HEK293 (cell line): Measurements from ENCODE around the gene EIF4ENIF1.

Experiments used
- CTCF ChIA-PET: fragments of 350-600 bp; formaldehyde crosslinking; extraction: SDS; loops from one replicate; lab custom pipeline; 2021; ENCODE audit warnings: antibody characterized with exemption; lab: Yijun Ruan, JAX
- POLR2A ChIA-PET: fragments of 300-600 bp; formaldehyde crosslinking; extraction: SDS; loops from one replicate; lab custom pipeline; 2020; ENCODE audit warnings: antibody characterized with exemption, inconsistent platforms; lab: Yijun Ruan, JAX
- H3K27ac ChIP-seq: fragments of 200-500 bp; sonication (Bioruptor generic); 2 replicates; pipeline ENCODE4 v1.5.1; 2014; ENCODE audit warnings: low read depth, low read length, control low read depth, inconsistent platforms; ENCODE audit errors: extremely low read depth
- H3K36me3 ChIP-seq, 2 experiments: fragments of 200-500 bp in 1 of 2; sonication (Bioruptor generic) in 1 of 2; 1 replicate in 1 of 2; 2 replicates in 1 of 2; pipeline ENCODE4 v1.5.1; 2014 to 2017; ENCODE audit warnings: inconsistent platforms in 2 of 2, low read length in 2 of 2; ENCODE audit not compliant: control insufficient read depth in 2 of 2, insufficient read depth in 1 of 2
- H3K4me1 ChIP-seq: fragments of 200-500 bp; sonication (Bioruptor generic); 2 replicates; pipeline ENCODE4 v1.5.1; 2014; ENCODE audit warnings: mild to moderate bottlenecking, low read length, inconsistent platforms; ENCODE audit not compliant: control insufficient read depth, insufficient read depth
- H3K4me3 ChIP-seq: 2 replicates; pipeline ENCODE4 v1.5.1; 2011; ENCODE audit warnings: low read depth, mild to moderate bottlenecking, control low read depth, low read length, moderate library complexity
- H3K9me3 ChIP-seq: fragments of 200-500 bp; sonication (Bioruptor generic); 2 replicates; pipeline ENCODE4 v1.5.1; 2014; ENCODE audit warnings: low read depth, low read length, inconsistent platforms; ENCODE audit not compliant: control insufficient read depth, insufficient read depth
- BCL6B ChIP-seq: fragments of 450-650 bp; formaldehyde crosslinking; IDR thresholded peaks from 2 replicates; pipeline ENCODE4 v1.5.1; 2017; ENCODE audit warnings: missing biosample characterization, missing genetic modification characterization
- PATZ1 ChIP-seq: fragments of 450-650 bp; formaldehyde crosslinking; IDR thresholded peaks from 2 replicates; pipeline ENCODE4 v1.5.1; 2016; ENCODE audit warnings: missing biosample characterization, missing genetic modification characterization
- REPIN1 ChIP-seq: fragments of 450-650 bp; formaldehyde crosslinking; IDR thresholded peaks from 2 replicates; pipeline ENCODE4 v1.5.1; 2017; ENCODE audit warnings: missing biosample characterization, missing genetic modification characterization, low read depth
- REST ChIP-seq: fragments of 450-650 bp; formaldehyde crosslinking; IDR thresholded peaks from 2 replicates; pipeline ENCODE4 v1.5.1; 2016; ENCODE audit warnings: missing biosample characterization, missing genetic modification characterization
- SETDB1 ChIP-seq: IDR thresholded peaks from one replicate; pipeline ENCODE4 v1.6.1; 2017; ENCODE audit warnings: mild to moderate bottlenecking, low read length, moderate library complexity, mixed read lengths; ENCODE audit not compliant: insufficient read length
- YY2 ChIP-seq: fragments of 450-650 bp; formaldehyde crosslinking; IDR thresholded peaks from 2 replicates; pipeline ENCODE4 v1.5.1; 2016; ENCODE audit warnings: missing biosample characterization, missing genetic modification characterization
- ZFP69B ChIP-seq: fragments of 450-650 bp; formaldehyde crosslinking; IDR thresholded peaks from 2 replicates; pipeline ENCODE4 v1.5.1; 2016; ENCODE audit warnings: missing biosample characterization, missing genetic modification characterization
- ZNF140 ChIP-seq: fragments of 450-650 bp; formaldehyde crosslinking; IDR thresholded peaks from 2 replicates; pipeline ENCODE4 v1.5.1; 2016; ENCODE audit warnings: missing biosample characterization, missing genetic modification characterization
- ZNF175 ChIP-seq: fragments of 450-650 bp; formaldehyde crosslinking; IDR thresholded peaks from 2 replicates; pipeline ENCODE4 v1.5.1; 2016; ENCODE audit warnings: missing biosample characterization, missing genetic modification characterization
- ZNF2 ChIP-seq: fragments of 450-650 bp; formaldehyde crosslinking; IDR thresholded peaks from 2 replicates; pipeline ENCODE4 v1.5.1; 2016; ENCODE audit warnings: missing biosample characterization, missing genetic modification characterization
- ZNF202 ChIP-seq: fragments of 450-650 bp; formaldehyde crosslinking; IDR thresholded peaks from 2 replicates; pipeline ENCODE4 v1.5.1; 2016; ENCODE audit warnings: missing biosample characterization, missing genetic modification characterization, borderline replicate concordance
- ZNF266 ChIP-seq: fragments of 450-650 bp; formaldehyde crosslinking; IDR thresholded peaks from 2 replicates; pipeline ENCODE4 v1.5.1; 2016; ENCODE audit warnings: missing biosample characterization, missing genetic modification characterization, low read depth
- ZNF324 ChIP-seq: fragments of 450-650 bp; formaldehyde crosslinking; IDR thresholded peaks from 2 replicates; pipeline ENCODE4 v1.5.1; 2016; ENCODE audit warnings: missing biosample characterization, missing genetic modification characterization
- ZNF513 ChIP-seq: fragments of 450-650 bp; IDR thresholded peaks from 2 replicates; pipeline ENCODE4 v1.5.1; 2018; ENCODE audit warnings: missing biosample characterization, missing genetic modification characterization
- ZNF548 ChIP-seq: fragments of 450-650 bp; formaldehyde crosslinking; IDR thresholded peaks from 2 replicates; pipeline ENCODE4 v1.5.1; 2016; ENCODE audit warnings: missing biosample characterization, missing genetic modification characterization
- ZNF555 ChIP-seq: fragments of 450-650 bp; formaldehyde crosslinking; conservative IDR thresholded peaks from 2 replicates; pipeline ENCODE4 v1.5.1; 2017; ENCODE audit warnings: missing biosample characterization, mild to moderate bottlenecking, missing genetic modification characterization, inconsistent platforms
- ZNF629 ChIP-seq: fragments of 450-650 bp; formaldehyde crosslinking; IDR thresholded peaks from 2 replicates; pipeline ENCODE4 v1.5.1; 2017; ENCODE audit warnings: missing biosample characterization, missing genetic modification characterization
- ZNF670 ChIP-seq: fragments of 450-650 bp; formaldehyde crosslinking; IDR thresholded peaks from 2 replicates; pipeline ENCODE4 v1.5.1; 2016; ENCODE audit warnings: missing biosample characterization, missing genetic modification characterization, low read depth
- ZNF747 ChIP-seq: fragments of 450-650 bp; formaldehyde crosslinking; IDR thresholded peaks from 2 replicates; pipeline ENCODE4 v1.5.1; 2016; ENCODE audit warnings: missing biosample characterization, missing genetic modification characterization
- ZSCAN18 ChIP-seq: fragments of 450-650 bp; formaldehyde crosslinking; IDR thresholded peaks from 2 replicates; pipeline ENCODE4 v1.5.1; 2016; ENCODE audit warnings: missing biosample characterization, missing genetic modification characterization

The EIF4ENIF1 gene

GRCh38 chr22:31448382-31448781, 41.3 kb downstream of the EIF4ENIF1 start:
- Histone ChIP-seq H3K9me3 (no peaks in the 10 kb centered on the region), H3K27ac (no peak overlapping the region), H3K4me1 (no peaks in the 10 kb centered on the region), H3K4me3 (no peak overlapping the region), H3K36me3 (peaks cover 50 to 90% of the 10 kb centered on the region in 2 experiments)
- ChIA-PET CTCF (interaction anchor here (0.6 to 1.0 kb wide), 2 partner anchors 86 to 183 kb away, joined by 3 to 7 read pairs; no protein-coding TSS in a partner anchor), POLR2A (interaction anchor here (0.6 kb wide), 2 partner anchors 102 to 128 kb away, joined by 6 to 7 read pairs; partner anchors contain the start of gene PATZ1)
- TF ChIP-seq YY2 (tag by site-specific recombination) (no peak), ZNF324 (tag by site-specific recombination) (no peak), PATZ1 (tag by site-specific recombination) (no peak), SETDB1 (no peak), BCL6B (tag by site-specific recombination) (no peak), ZNF202 (tag by site-specific recombination) (no peak), ZNF140 (tag by site-specific recombination) (no peak), REPIN1 (tag by site-specific recombination) (no peak), ZSCAN18 (tag by site-specific recombination) (no peak), REST (tag by site-specific recombination) (no peak), ZNF629 (tag by site-specific recombination) (no peak), ZNF513 (tag by site-specific recombination) (no peak), ZNF175 (tag by site-specific recombination) (no peak), ZNF747 (tag by site-specific recombination) (no peak), ZNF2 (tag by site-specific recombination) (no peak), ZNF266 (tag by site-specific recombination) (no peak), ZFP69B (tag by site-specific recombination) (no peak), ZNF555 (tag by site-specific recombination) (no peak), ZNF670 (tag by site-specific recombination) (no peak), ZNF548 (tag by site-specific recombination) (no peak)
